ENCODE measurements around the gene VPS18.

The VPS18 gene

GRCh38 chr15:40941528-40942336 lies 47.5 kb downstream of the VPS18 start:
- Histone ChIP-seq H3K4me1 (ENCODE audit: control insufficient read depth, low read length) (peaks cover 37% of the 10 kb centered on the region), H3K9me3 (ENCODE audit: control insufficient read depth, insufficient read depth, low read length) (no peaks in the 10 kb centered on the region), H4K20me1 (ENCODE audit: control insufficient read depth, insufficient read depth, low read depth, low read length) (no peaks in the 10 kb centered on the region), H3K9me2 (replicated peaks; ENCODE audit: control insufficient read depth, low read length) (no peaks in the 10 kb centered on the region), H3K4me2 (ENCODE audit: low read length) (peak overlapping the region; percentile 94), H3F3A (ENCODE audit: control insufficient read depth, insufficient read depth) (peaks cover 11% of the 10 kb centered on the region), H3K4me3 (ENCODE audit: low read length) (peak overlapping the region; percentile 82), H3K79me2 (ENCODE audit: control insufficient read depth, low read length) (no peaks in the 10 kb centered on the region), H3K27ac (ENCODE audit: low read depth, low read length) (no peak overlapping the region), H3K27me3 (ENCODE audit: control insufficient read depth, low read length) (no peaks in the 10 kb centered on the region), H3K36me3 (ENCODE audit: control insufficient read depth, low read length) (no peaks in the 10 kb centered on the region)
- TF ChIP-seq CTCF (IDR thresholded peaks at IDR 0.05; ENCODE audit: low read depth, low read length, poor library complexity, severe bottlenecking), result peak; percentile 26
- TF ChIP-seq EZH2phosphoT487 (IDR thresholded peaks at IDR 0.05; ENCODE audit: borderline replicate concordance, low read length), result no peak

GRCh38 chr15:40942337-40942854 lies 48.1 kb downstream of the VPS18 start:
- Histone ChIP-seq H3K27ac (ENCODE audit: low read depth, low read length) (no peak overlapping the region), H3K9me2 (replicated peaks; ENCODE audit: control insufficient read depth, low read length) (no peaks in the 10 kb centered on the region)
- TF ChIP-seq EZH2phosphoT487 (IDR thresholded peaks at IDR 0.05; ENCODE audit: borderline replicate concordance, low read length), result no peak
- TF ChIP-seq CTCF (IDR thresholded peaks at IDR 0.05; ENCODE audit: low read depth, low read length, poor library complexity, severe bottlenecking), result peak; percentile 4

GRCh38 chr15:40942878-40943277 lies 48.6 kb downstream of the VPS18 start:
- no peak overlapping the region for H3K27ac ChIP-seq (ENCODE audit: low read depth, low read length)
- H3F3A ChIP-seq (ENCODE audit: control insufficient read depth, insufficient read depth), result peaks cover 11% of the 10 kb centered on the region
- H3K79me2 ChIP-seq (ENCODE audit: control insufficient read depth, low read length), result no peaks in the 10 kb centered on the region
- H3K9me2 ChIP-seq (replicated peaks; ENCODE audit: control insufficient read depth, low read length), result no peaks in the 10 kb centered on the region
- H4K20me1 ChIP-seq (ENCODE audit: control insufficient read depth, insufficient read depth, low read depth, low read length), result no peaks in the 10 kb centered on the region
- H3K4me2 ChIP-seq (ENCODE audit: low read length), result peak overlapping the region; percentile 94
- H3K4me3 ChIP-seq (ENCODE audit: low read length), result peak overlapping the region; percentile 82
- no peak for TF ChIP-seq CTCF (IDR thresholded peaks at IDR 0.05; ENCODE audit: low read depth, low read length, poor library complexity, severe bottlenecking)
- no peak for TF ChIP-seq EZH2phosphoT487 (IDR thresholded peaks at IDR 0.05; ENCODE audit: borderline replicate concordance, low read length)
- no peaks in the 10 kb centered on the region for H3K36me3 ChIP-seq (ENCODE audit: control insufficient read depth, low read length)
- peaks cover 30% of the 10 kb centered on the region for H3K4me1 ChIP-seq (ENCODE audit: control insufficient read depth, low read length)
- H3K27me3 ChIP-seq (ENCODE audit: control insufficient read depth, low read length), result peaks cover 2% of the 10 kb centered on the region; the same call in 1 of the 2 replicates
- H3K9me3 ChIP-seq (ENCODE audit: control insufficient read depth, insufficient read depth, low read length), result no peaks in the 10 kb centered on the region

More at GRCh38 chr15:40942337-40942854, 48.1 kb downstream of the VPS18 start:
- Histone ChIP-seq H3K4me1 (ENCODE audit: control insufficient read depth, low read length) (peaks cover 31% of the 10 kb centered on the region), H3K9me3 (ENCODE audit: control insufficient read depth, insufficient read depth, low read length) (no peaks in the 10 kb centered on the region), H3K27me3 (ENCODE audit: control insufficient read depth, low read length) (no peaks in the 10 kb centered on the region), H4K20me1 (ENCODE audit: control insufficient read depth, insufficient read depth, low read depth, low read length) (no peaks in the 10 kb centered on the region), H3K36me3 (ENCODE audit: control insufficient read depth, low read length) (no peaks in the 10 kb centered on the region), H3K4me2 (ENCODE audit: low read length) (peak overlapping the region; percentile 94), H3F3A (ENCODE audit: control insufficient read depth, insufficient read depth) (peaks cover 11% of the 10 kb centered on the region), H3K79me2 (ENCODE audit: control insufficient read depth, low read length) (no peaks in the 10 kb centered on the region), H3K4me3 (ENCODE audit: low read length) (peak overlapping the region; percentile 82)

Measured in DOHH2 (cell line).